H1 (cell line): ENCODE results near the gene KLK8. TPM values are rescaled to one million over a fixed set of nuclear protein-coding genes. Genes with fewer than 3 reads are reported as not detected.
A peak's percentile ranks its signal among the peaks of the same experiment; 100 is the strongest.

ENCODE experiments used
- CTCF ChIA-PET: fragments of 300-600 bp; sonication (Branson Sonifier 250); formaldehyde crosslinking; loops from one replicate; lab custom pipeline; 2021; ENCODE audit not compliant: partially characterized antibody; lab: Charles Lee
- POLR2A ChIA-PET: fragments of 300-600 bp; sonication (Branson Sonifier 250); formaldehyde crosslinking; loops from one replicate; lab custom pipeline; 2021; ENCODE audit warnings: inconsistent platforms; ENCODE audit not compliant: partially characterized antibody; lab: Charles Lee
- DNase-seq, 2 experiments: peaks; one replicate each; pipeline versions ENCODE4 v3.0.0 to v3.0.0-alpha.2; 2010 to 2022; ENCODE audit warnings: low spot score in 2 of 2, low read depth in 1 of 2, mixed read lengths in 1 of 2
- FAIRE-seq: peaks from 2 replicates; lab custom pipeline; 2011; peaks lifted over from hg19 to GRCh38; lab: Jason Lieb, UNC
- H2AFZ ChIP-seq: 2 replicates; pipeline ENCODE4 v1.8.1; 2012; ENCODE audit warnings: low read length, inconsistent platforms
- H2AK5ac ChIP-seq: 2 replicates; pipeline ENCODE4 v1.6.1; 2013; ENCODE audit warnings: low read depth, low read length
- H2BK120ac ChIP-seq: replicated peaks from 2 replicates; pipeline ENCODE3; 2013; ENCODE audit warnings: low read depth, low read length, inconsistent platforms
- H2BK12ac ChIP-seq: 2 replicates; pipeline ENCODE4 v1.6.1; 2013; ENCODE audit warnings: low read depth, low read length
- H2BK15ac ChIP-seq: 2 replicates; pipeline ENCODE4 v1.6.1; 2013; ENCODE audit warnings: low read length
- H2BK20ac ChIP-seq: 2 replicates; pipeline ENCODE4 v1.6.1; 2013; ENCODE audit warnings: low read length
- H2BK5ac ChIP-seq: 2 replicates; pipeline ENCODE4 v1.6.1; 2013; ENCODE audit warnings: low read depth, low read length
- H3K14ac ChIP-seq: 2 replicates; pipeline ENCODE4 v1.6.1; 2013; ENCODE audit warnings: inconsistent platforms; ENCODE audit not compliant: insufficient read length
- H3K18ac ChIP-seq: 2 replicates; pipeline ENCODE4 v1.6.1; 2013; ENCODE audit warnings: low read length; ENCODE audit errors: extremely low read depth
- H3K23ac ChIP-seq: 2 replicates; pipeline ENCODE4 v1.6.1; 2013; ENCODE audit warnings: inconsistent platforms; ENCODE audit not compliant: insufficient read length
- H3K23me2 ChIP-seq: 2 replicates; pipeline ENCODE4 v1.6.1; 2013; ENCODE audit warnings: low read depth, low read length
- H3K27ac ChIP-seq: 2 replicates; pipeline ENCODE4 v1.6.1; 2011; ENCODE audit warnings: low read depth, low read length, inconsistent platforms
- H3K27me3 ChIP-seq, 4 experiments: replicated peaks in 1 of 4; 1 replicate in 1 of 4; 2 replicates in 3 of 4; pipeline versions ENCODE4 v1.6.1 to v1.8.1; 2011 to 2013; ENCODE audit warnings: low read length in 3 of 4, mild to moderate bottlenecking in 3 of 4, inconsistent platforms in 2 of 4, mixed read lengths in 2 of 4, moderate library complexity in 1 of 4; ENCODE audit not compliant: control insufficient read depth in 3 of 4, insufficient read depth in 3 of 4; ENCODE audit errors: extremely low read depth in 1 of 4
- H3K36me3 ChIP-seq, 4 experiments: 2 replicates each; pipeline versions ENCODE4 v1.6.1 to v1.8.1; 2011 to 2013; ENCODE audit warnings: mild to moderate bottlenecking in 4 of 4, low read length in 3 of 4, moderate library complexity in 2 of 4, control low read depth in 1 of 4, inconsistent platforms in 1 of 4; ENCODE audit not compliant: insufficient read depth in 4 of 4, control insufficient read depth in 2 of 4
- H3K4ac ChIP-seq: replicated peaks from 2 replicates; pipeline ENCODE3; 2013; ENCODE audit warnings: low read length, low read depth, mixed read lengths, inconsistent platforms; ENCODE audit not compliant: insufficient read length
- H3K4me1 ChIP-seq, 4 experiments: replicated peaks in 1 of 4; 1 replicate in 1 of 4; 2 replicates in 3 of 4; pipeline versions ENCODE4 v1.6.1 to v1.8.1; 2011 to 2013; ENCODE audit warnings: low read length in 3 of 4, inconsistent platforms in 2 of 4, mixed read lengths in 1 of 4; ENCODE audit not compliant: insufficient read depth in 4 of 4, control insufficient read depth in 3 of 4
- H3K4me2 ChIP-seq, 2 experiments: 2 replicates each; pipeline versions ENCODE4 v1.6.1 to v1.8.1; 2011 to 2013; ENCODE audit warnings: low read depth in 2 of 2, low read length in 2 of 2, control low read depth in 1 of 2, inconsistent platforms in 1 of 2, mild to moderate bottlenecking in 1 of 2; ENCODE audit not compliant: insufficient read depth in 1 of 2
- H3K4me3 ChIP-seq, 4 experiments: fragments of 200-600, 300-600 bp in 1 of 4; sonication (generic), shearing (Covaris generic), sonication (Bioruptor Twin) in 1 of 4; 2 replicates each; pipeline versions ENCODE4 v1.5.1 to v1.8.1; 2011 to 2016; ENCODE audit warnings: low read length in 4 of 4, low read depth in 3 of 4, control low read depth in 2 of 4, inconsistent platforms in 2 of 4, mild to moderate bottlenecking in 2 of 4, mixed read lengths in 1 of 4, moderate library complexity in 1 of 4; ENCODE audit not compliant: insufficient read depth in 2 of 4; ENCODE audit errors: extremely low read depth in 1 of 4
- H3K56ac ChIP-seq: replicated peaks from 2 replicates; pipeline ENCODE3; 2013; ENCODE audit warnings: low read depth, mild to moderate bottlenecking, mixed read lengths, low read length, inconsistent platforms; ENCODE audit not compliant: insufficient read length
- H3K79me1 ChIP-seq: 2 replicates; pipeline ENCODE4 v1.6.1; 2013; ENCODE audit warnings: low read depth, low read length, control low read depth
- H3K79me2 ChIP-seq, 2 experiments: 2 replicates each; pipeline versions ENCODE4 v1.6.1 to v1.8.1; 2012 to 2013; ENCODE audit warnings: low read length in 2 of 2, mild to moderate bottlenecking in 2 of 2, inconsistent platforms in 1 of 2; ENCODE audit not compliant: insufficient read depth in 2 of 2, control insufficient read depth in 1 of 2
- H3K9ac ChIP-seq, 4 experiments: replicated peaks in 1 of 4; 1 replicate in 1 of 4; 2 replicates in 3 of 4; pipeline versions ENCODE4 v1.6.1 to v1.8.1; 2011 to 2013; ENCODE audit warnings: low read depth in 3 of 4, low read length in 3 of 4, control low read depth in 2 of 4, mild to moderate bottlenecking in 2 of 4, moderate library complexity in 2 of 4, inconsistent platforms in 1 of 4; ENCODE audit errors: extremely low read depth in 1 of 4
- H3K9me3 ChIP-seq, 2 experiments: 2 replicates each; pipeline versions ENCODE4 v1.6.1 to v1.8.1; 2012 to 2013; ENCODE audit warnings: mild to moderate bottlenecking in 2 of 2, moderate library complexity in 2 of 2, control low read depth in 1 of 2, inconsistent platforms in 1 of 2, low read depth in 1 of 2, low read length in 1 of 2, mixed read lengths in 1 of 2; ENCODE audit not compliant: insufficient read depth in 2 of 2
- H4K20me1 ChIP-seq, 2 experiments: replicated peaks in 1 of 2; 2 replicates each; pipeline versions ENCODE3 to v1.8.1; 2011 to 2013; ENCODE audit warnings: inconsistent platforms in 2 of 2, low read length in 2 of 2, mild to moderate bottlenecking in 1 of 2; ENCODE audit not compliant: insufficient read depth in 2 of 2, control insufficient read depth in 1 of 2
- H4K5ac ChIP-seq: 2 replicates; pipeline ENCODE4 v1.6.1; 2013; ENCODE audit warnings: low read length, low read depth, mixed read lengths, inconsistent platforms; ENCODE audit not compliant: insufficient read length
- H4K8ac ChIP-seq: 2 replicates; pipeline ENCODE4 v1.8.0; 2013; ENCODE audit warnings: mild to moderate bottlenecking, moderate library complexity, low read length, inconsistent platforms; ENCODE audit not compliant: insufficient read depth; ENCODE audit errors: extremely low read depth
- H4K91ac ChIP-seq: replicated peaks from 2 replicates; pipeline ENCODE3; 2013; ENCODE audit warnings: low read length, mixed read lengths, inconsistent platforms; ENCODE audit not compliant: insufficient read length
- CBX8 ChIP-seq: fragments of 300-800, 300-1000 bp; sonication (generic); IDR thresholded peaks from 2 replicates; pipeline ENCODE4 v1.7.1; 2016; ENCODE audit warnings: low read depth, low read length, borderline replicate concordance
- CHD1 ChIP-seq: IDR thresholded peaks from 2 replicates; pipeline ENCODE4 v1.6.1; 2012; ENCODE audit warnings: low read depth, low read length, improper control_type of control experiment
- EGR1 ChIP-seq: IDR thresholded peaks from 2 replicates; pipeline ENCODE4 v1.6.1; 2011; ENCODE audit warnings: low read depth, low read length, borderline replicate concordance
- KDM1A ChIP-seq: fragments of 200-600, 300-600 bp; sonication (generic); IDR thresholded peaks from 2 replicates; pipeline ENCODE4 v1.7.1; 2016; ENCODE audit warnings: mild to moderate bottlenecking, low read length, borderline replicate concordance
- NANOG ChIP-seq: IDR thresholded peaks from 2 replicates; pipeline ENCODE4 v1.6.1; 2011; ENCODE audit warnings: low read length, low read depth, mild to moderate bottlenecking, inconsistent platforms; ENCODE audit not compliant: insufficient read depth, poor library complexity, severe bottlenecking
- PHF8 ChIP-seq: fragments of 200-600 bp; sonication (generic); conservative IDR thresholded peaks from 2 replicates; pipeline ENCODE4 v1.7.1; 2012; ENCODE audit warnings: low read depth, mild to moderate bottlenecking, inconsistent platforms, low read length, moderate library complexity
- RFX5 ChIP-seq: IDR thresholded peaks from 2 replicates; pipeline ENCODE4 v1.6.1; 2011; ENCODE audit warnings: low read depth, low read length, improper control_type of control experiment, borderline replicate concordance
- RNF2 ChIP-seq: fragments of 200-900, 300-1000 bp; sonication (generic); IDR thresholded peaks from 2 replicates; pipeline ENCODE4 v1.7.1; 2016; ENCODE audit warnings: borderline replicate concordance, low read depth, mild to moderate bottlenecking, antibody characterized with exemption, low read length; ENCODE audit not compliant: poor library complexity, severe bottlenecking; ENCODE audit errors: missing control alignments
- SRF ChIP-seq: IDR thresholded peaks from 2 replicates; pipeline ENCODE4 v1.6.1; 2011; ENCODE audit warnings: mild to moderate bottlenecking, low read depth, low read length, moderate library complexity
- TEAD4 ChIP-seq: IDR thresholded peaks from 2 replicates; pipeline ENCODE4 v1.6.1; 2012; ENCODE audit warnings: low read depth, low read length, inconsistent platforms, mixed read lengths
- WGBS, 2 experiments: shearing (Covaris generic) in 1 of 2; methylation state at CpG; one replicate each; pipeline versions ENCODE4 v1.1.6 to v1.1.7; 2013 to 2015; ENCODE audit warnings: low lambda C conversion rate in 2 of 2, mixed read lengths in 2 of 2, inconsistent platforms in 1 of 2, low coverage in 1 of 2, missing lambda C conversion rate in 1 of 2; ENCODE audit not compliant: insufficient replicate concordance in 2 of 2, insufficient coverage in 1 of 2, insufficient read length in 1 of 2; ENCODE audit errors: extremely low coverage in 1 of 2, missing lambda C conversion rate in 1 of 2; 5-methylcytosine and 5-hydroxymethylcytosine counted together
- polyA plus RNA-seq, 7 experiments: library from polyadenylated mRNA; depleted of rRNA in 3 of 7; stranded (reverse) in 5 of 7; unstranded in 2 of 7; fragments of >200 nt in 5 of 7; fragments of 200-250 nt in 2 of 7; gene quantifications; 1 replicate in 5 of 7; 2 replicates in 1 of 7; 4 replicates in 1 of 7; pipeline versions ENCODE4 v1.2.1 to v1.2.3, GENCODE V29; 2011 to 2013; ENCODE audit warnings: missing spikeins in 2 of 7, mixed read lengths in 2 of 7
- total RNA-seq: library from RNA; stranded (reverse); fragmentation: NEBNext Ultra II Directional; extraction: Animal tissue kit (Norgen Biotek cat#: 25700); gene quantifications from 2 replicates; pipeline ENCODE4 v1.2.1, GENCODE V29; 2021
- TF ChIP-seq, protein P1 (sequence below): IDR thresholded peaks from 2 replicates; pipeline ENCODE4 v1.6.1; 2012; ENCODE audit warnings: low read length, inconsistent platforms

KLK8 gene
- total and polyA plus RNA-seq, 2 of the 8 experiments (the other 6 are each of a cell fraction or from before 2014, with no cell fraction given): 2.9 to 3.6 TPM

DNA sequence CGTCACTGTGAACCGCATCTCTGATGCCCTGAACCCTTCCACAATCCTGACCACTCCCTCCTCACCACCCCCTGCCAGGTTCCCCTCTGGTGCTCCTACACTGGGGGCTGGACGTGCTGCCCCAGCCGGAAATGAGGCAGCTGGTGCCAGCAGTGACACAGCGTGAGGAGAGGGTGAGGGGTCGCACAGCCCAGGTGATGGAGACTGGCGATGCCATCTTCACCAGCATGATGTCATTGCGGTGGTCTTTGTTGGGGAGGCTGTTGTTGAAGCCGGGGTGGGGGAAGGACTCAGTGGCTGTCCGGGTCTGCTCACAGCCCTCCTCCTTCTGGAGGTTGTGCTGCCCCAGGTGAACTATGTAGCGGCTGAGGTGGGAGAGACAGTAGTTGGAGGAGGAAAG lies 22.5 kb upstream of the KLK8 start:
- no peak overlapping the region for H2AFZ ChIP-seq
- no peak overlapping the region for H3K4me2 ChIP-seq
- no peak overlapping the region for H4K8ac ChIP-seq
- CTCF ChIA-PET: interaction anchor here (1.3 to 15.0 kb wide), 3 partner anchors 69 to 95 kb away, joined by 3 to 269 read pairs (median 4); no protein-coding TSS in a partner anchor
- peaks cover 0 to 12% (median 5%) of the 10 kb centered on the region in 4 experiments; a peak in 5 of 7 replicates for H3K27me3 ChIP-seq
- no peaks in the 10 kb centered on the region for H3K9me3 ChIP-seq
- no peak overlapping the region for H3K56ac ChIP-seq
- no peak overlapping the region for H4K91ac ChIP-seq
- POLR2A ChIA-PET: interaction anchor here (1.2 kb wide), 1 partner anchor 73 kb away, joined by 3 read pairs; no protein-coding TSS in a partner anchor
- no peaks in the 10 kb centered on the region for H3K79me2 ChIP-seq
- peak overlapping the region; percentile 87; the same call in 1 of the 2 replicates for H2BK12ac ChIP-seq
- H3K4ac ChIP-seq: no peak overlapping the region
- no peak for FAIRE-seq
- peaks cover 3 to 32% (median 19%) of the 10 kb centered on the region in 4 experiments for H3K4me1 ChIP-seq
- no peak overlapping the region for H4K5ac ChIP-seq
- no peak overlapping the region; the same call in 1 of the 2 replicates for H2AK5ac ChIP-seq
- H2BK15ac ChIP-seq: peak overlapping the region; percentile 37; the same call in 1 of the 2 replicates
- H3K36me3 ChIP-seq: no peaks in the 10 kb centered on the region
- WGBS, 2 experiments: 89% methylated on average over 9 of the region's 11 CpGs; no CpG with 5 or more reads in 1 of the 2 experiments
- H2BK120ac ChIP-seq: no peak overlapping the region
- H3K27ac ChIP-seq: no peak overlapping the region
- no peak overlapping the region for H3K14ac ChIP-seq
- no peak overlapping the region for H3K4me3 ChIP-seq
- no peak overlapping the region for H2BK5ac ChIP-seq
- no peaks in the 10 kb centered on the region for H4K20me1 ChIP-seq
- no peak overlapping the region; the same call in 1 of the 2 replicates for H3K18ac ChIP-seq
- H3K9ac ChIP-seq: no peak overlapping the region
- H3K79me1 ChIP-seq: no peaks in the 10 kb centered on the region
- H3K23ac ChIP-seq: no peak overlapping the region
- H3K23me2 ChIP-seq: peaks cover 5% of the 10 kb centered on the region; the same call in 1 of the 2 replicates
- DNase-seq: no peak
- H2BK20ac ChIP-seq: no peak overlapping the region
- no peak for TF ChIP-seq RNF2
- no peak for TF ChIP-seq RFX5
- no peak for TF ChIP-seq PHF8
- TF ChIP-seq CBX8: no peak
- TF ChIP-seq NANOG: no peak
- TF ChIP-seq EGR1: no peak
- no peak for TF ChIP-seq TEAD4
- TF ChIP-seq, protein P1, sequence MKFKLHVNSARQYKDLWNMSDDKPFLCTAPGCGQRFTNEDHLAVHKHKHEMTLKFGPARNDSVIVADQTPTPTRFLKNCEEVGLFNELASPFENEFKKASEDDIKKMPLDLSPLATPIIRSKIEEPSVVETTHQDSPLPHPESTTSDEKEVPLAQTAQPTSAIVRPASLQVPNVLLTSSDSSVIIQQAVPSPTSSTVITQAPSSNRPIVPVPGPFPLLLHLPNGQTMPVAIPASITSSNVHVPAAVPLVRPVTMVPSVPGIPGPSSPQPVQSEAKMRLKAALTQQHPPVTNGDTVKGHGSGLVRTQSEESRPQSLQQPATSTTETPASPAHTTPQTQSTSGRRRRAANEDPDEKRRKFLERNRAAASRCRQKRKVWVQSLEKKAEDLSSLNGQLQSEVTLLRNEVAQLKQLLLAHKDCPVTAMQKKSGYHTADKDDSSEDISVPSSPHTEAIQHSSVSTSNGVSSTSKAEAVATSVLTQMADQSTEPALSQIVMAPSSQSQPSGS: no peak
- TF ChIP-seq CHD1: no peak
- TF ChIP-seq SRF: no peak
- TF ChIP-seq KDM1A: no peak
